Stimulated activated CD8-positive, alpha-beta memory T cell treated with anti-CD3 and anti-CD28 coated beads, Interleukin-4, amount 100 ng/mL, for 1 hour (primary cell): ENCODE data around the gene ACTR10.
A peak's percentile ranks its signal among the peaks of the same experiment; 100 is the strongest.

ENCODE experiments used
- DNase-seq, 2 donors: peaks; one replicate each; pipeline ENCODE4 v3.0.0-alpha.2; 2020; ENCODE audit warnings: low read depth in 2 of 2, low spot score in 1 of 2

ACTR10 gene

GRCh38 chr14:58199726-58200479 is at the start of gene ACTR10:
TSS of gene ACTR10 (plus strand) at chr14:58200149. CDS start at chr14:58200218, 69 bp downstream.
- DNase-seq: peak; percentile 63 to 76

GRCh38 chr14:58150243-58150805 is 49.6 kb upstream of the ACTR10 start:
- no peak for DNase-seq

DNA sequence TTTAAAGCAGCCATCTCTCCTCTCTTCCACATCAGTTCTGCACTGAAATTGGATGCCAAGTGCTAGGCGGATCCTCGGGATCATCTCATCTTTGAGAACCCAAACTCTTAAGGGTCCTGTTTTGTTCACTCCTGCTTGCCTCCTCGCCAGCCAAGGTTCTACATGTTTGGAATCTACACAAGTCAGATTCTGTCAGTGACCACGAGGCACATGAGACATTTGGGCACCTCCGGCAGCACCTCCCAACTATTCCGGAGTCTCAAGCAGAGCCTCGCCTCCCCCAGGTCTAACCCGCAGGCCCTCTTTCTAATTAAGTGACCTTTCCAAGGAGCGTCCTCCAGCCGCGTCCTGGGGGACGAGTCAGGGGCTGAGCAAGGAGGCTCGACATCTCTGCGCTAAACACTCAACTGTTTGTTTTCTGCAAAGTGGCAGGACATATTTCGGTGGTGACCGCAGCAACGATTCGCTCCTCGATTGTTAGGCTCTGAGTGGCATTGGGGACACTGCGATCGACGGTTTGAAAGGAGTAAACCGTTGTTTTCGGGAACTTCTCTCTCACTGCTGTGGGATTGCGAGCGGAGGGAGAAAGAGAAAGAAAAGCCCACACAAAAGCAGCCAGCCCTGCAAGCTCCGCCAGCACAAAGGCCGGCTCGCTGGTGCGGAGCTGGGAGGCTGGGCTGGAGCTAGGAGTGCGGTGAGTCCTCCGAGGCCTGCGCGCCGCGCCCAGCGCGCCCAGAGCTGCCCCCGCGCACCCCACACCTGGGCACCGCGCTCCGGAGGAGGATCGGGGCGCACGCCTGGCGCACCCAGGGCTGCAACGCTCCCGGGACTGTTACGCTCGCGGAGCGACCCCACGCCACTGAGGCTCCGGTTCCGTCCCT is 48.6 kb upstream of the ACTR10 start:
- no peak for DNase-seq

- peak; percentile 25 to 28 for DNase-seq
These were observed 47.7 kb upstream of the ACTR10 start, which contains the start of gene ARMH4 for GRCh38 chr14:58152014-58152857. TSS of gene ARMH4 (minus strand) at chr14:58152213. CDS start at chr14:58139358, 12,855 bp downstream.

DNA sequence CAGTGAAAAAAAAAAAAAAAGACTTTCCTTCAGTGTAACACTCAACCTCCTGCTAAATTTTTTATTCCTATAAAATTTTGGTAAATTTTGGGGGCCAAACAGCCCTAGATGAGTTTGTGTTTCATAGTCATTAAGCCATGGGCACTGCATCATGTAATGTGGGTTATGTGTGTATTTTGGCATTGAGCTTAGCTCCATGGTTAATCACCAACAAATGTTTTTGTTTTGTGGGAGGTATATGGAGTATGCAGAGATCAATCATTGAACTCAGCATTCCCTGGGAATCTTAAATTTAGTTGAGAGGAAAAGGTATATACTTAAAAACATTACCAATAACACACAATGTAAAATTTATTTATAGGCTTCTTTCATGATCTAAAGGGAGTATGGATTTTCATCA is 39.4 kb upstream of the ACTR10 start:
- no peak for DNase-seq

GRCh38 chr14:58166005-58166983 is 33.7 kb upstream of the ACTR10 start:
- peak; percentile 58 to 61 for DNase-seq

DNA sequence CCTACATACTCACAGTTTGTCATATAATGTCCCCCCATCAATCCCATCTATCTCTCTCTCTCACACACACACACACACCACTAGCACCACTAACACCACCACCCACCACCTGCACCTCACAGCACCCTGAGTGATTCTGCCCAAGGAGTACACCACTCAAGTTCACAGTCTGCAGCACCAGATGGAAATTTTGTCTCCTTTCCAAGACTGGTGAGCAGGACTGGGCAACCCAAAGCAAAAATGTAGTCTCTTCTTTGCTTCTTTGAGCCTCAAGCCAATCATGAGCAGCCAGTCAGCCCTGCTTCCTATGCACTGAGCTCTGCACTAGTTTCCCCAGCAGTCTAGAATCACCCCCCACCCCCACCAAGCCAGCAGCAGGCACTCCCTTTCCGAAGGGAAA is 32.9 kb upstream of the ACTR10 start:
- DNase-seq: no peak

GRCh38 chr14:58167891-58168290 is 32.1 kb upstream of the ACTR10 start:
- no peak for DNase-seq

DNA sequence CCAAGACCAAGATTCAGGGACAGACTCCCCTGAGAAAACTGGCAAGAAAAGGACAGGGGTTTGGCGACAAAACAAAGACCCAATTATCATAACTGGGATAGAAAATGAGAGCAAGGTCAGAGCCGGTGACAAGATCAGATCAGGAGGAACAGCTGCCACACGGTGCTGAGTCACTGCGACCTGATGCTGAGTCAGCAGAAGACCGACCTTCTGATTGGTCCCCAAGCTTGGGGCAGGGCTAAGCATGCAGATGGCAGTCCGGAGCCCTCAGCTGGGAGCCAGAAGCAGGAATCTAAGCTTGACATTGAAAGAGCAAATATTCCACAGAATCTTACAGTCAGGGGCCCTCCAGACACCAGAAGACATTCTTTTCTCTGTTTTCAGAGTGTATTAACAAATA is 28.9 kb upstream of the ACTR10 start:
- DNase-seq: no peak

GRCh38 chr14:58177125-58177524 is 22.8 kb upstream of the ACTR10 start:
- DNase-seq: no peak

GRCh38 chr14:58189176-58189575 is 10.8 kb upstream of the ACTR10 start:
- no peak for DNase-seq

GRCh38 chr14:58191763-58192601 is 8.0 kb upstream of the ACTR10 start:
- no peak for DNase-seq

DNA sequence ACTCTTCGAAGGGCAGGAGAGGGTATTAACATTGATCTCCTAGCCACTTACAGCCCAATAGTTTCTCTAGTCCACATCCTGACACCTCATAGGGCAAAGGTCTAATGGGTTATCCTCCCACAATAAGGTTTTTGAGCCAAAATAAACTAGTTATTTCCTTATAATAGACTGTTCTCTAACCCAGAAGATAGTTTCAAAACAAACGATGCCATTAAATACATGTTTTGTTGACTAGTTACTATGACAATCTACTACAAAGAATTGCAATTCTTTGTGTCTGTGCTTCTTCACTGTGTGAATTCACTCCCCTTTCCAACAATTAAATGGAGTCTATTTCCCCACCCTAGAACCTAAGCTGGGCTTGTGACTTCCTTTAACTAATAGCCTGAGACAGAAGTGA is 6.4 kb upstream of the ACTR10 start:
- no peak for DNase-seq

DNA sequence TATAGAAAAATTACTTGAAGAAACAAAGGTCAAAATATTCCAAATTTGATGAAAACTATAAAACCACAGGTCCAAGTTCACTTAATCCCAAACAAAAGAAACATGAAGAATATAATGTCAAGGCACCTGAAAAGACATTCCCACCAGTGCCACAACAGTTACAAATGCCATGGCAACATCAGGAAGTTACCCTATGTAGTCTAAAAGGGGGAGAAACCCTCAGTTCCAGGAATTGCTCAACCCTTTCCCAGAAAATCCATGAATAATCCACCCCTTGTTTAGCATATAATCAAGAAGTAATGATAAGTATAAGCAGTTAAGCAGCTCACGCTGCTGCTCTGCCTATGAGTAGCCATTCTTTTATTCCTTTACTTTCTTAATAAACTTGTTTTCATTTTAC is 3.8 kb upstream of the ACTR10 start:
- no peak for DNase-seq

DNA sequence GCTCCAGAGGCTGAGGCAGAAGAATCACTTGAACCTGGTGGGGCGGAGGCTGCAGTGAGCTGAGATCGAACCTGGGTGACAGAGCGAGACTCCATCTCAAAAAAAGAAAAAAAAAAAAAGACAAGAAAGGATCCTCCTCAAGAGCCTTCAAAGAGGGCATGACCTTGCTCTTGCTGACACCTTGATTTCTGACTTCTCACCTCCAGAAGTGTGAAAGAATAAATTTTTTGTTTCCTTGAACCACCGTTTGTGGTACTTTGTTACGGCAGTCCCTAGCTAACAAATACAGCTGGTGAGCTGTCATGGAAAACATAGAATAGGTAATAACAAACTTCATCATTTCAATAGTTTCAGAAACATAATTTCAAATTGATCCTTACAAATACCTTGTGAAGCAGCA is 1.9 kb upstream of the ACTR10 start:
- DNase-seq: no peak

- DNase-seq: no peak
These were observed 512 bp downstream of the ACTR10 start for GRCh38 chr14:58200480-58200841.

DNA sequence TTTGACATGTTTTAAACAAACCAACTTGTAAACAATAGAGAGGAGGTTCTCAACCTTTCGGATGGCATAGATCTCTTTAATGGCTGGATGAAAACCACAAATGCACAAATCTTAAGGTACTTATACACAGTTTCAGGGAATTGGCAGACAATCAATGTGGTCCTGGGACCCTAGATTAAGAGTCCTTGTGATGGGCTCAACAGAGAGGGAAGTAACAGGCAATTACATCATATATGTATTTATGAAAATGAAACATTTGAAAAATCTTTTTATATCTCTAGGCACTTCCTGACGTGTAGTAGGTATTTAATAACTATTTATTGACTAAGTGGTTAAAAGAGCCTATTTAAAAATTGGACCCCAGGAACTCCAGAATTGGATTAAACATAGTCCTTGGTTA is 897 bp downstream of the ACTR10 start:
- DNase-seq: no peak

DNA sequence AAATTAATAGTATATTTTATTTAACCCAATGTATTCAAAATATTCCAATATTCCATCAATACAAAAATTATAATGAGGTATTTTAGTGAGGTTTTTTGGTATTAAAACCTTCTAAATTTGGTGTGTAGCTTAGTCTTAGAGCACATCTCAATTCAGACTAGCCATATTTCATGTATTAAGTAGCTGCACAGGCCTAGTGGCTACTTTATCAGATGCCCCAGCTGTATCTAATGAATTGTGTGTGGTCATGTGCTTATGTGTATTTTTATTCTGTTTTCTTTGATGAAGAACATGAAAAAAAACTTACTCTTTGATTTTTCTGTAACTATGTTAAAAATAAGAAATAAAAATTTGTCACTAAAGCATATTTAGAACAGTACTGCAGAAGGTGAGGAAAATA is 13.2 kb downstream of the ACTR10 start:
- no peak for DNase-seq
